GM21526 (cell line): ENCODE measurements around the gene STYXL2.

Experiments
- ATAC-seq: cut with Tn5 transposase; IDR thresholded peaks from one replicate; pipeline ENCODE4 v1.9.1; 2021; ENCODE audit warnings: moderate library complexity; ENCODE audit not compliant: unreplicated experiment, low FRiP score

The STYXL2 gene

GRCh38 chr1:167077128-167077867, 16.6 kb upstream of the STYXL2 start:
- no peak for ATAC-seq

DNA sequence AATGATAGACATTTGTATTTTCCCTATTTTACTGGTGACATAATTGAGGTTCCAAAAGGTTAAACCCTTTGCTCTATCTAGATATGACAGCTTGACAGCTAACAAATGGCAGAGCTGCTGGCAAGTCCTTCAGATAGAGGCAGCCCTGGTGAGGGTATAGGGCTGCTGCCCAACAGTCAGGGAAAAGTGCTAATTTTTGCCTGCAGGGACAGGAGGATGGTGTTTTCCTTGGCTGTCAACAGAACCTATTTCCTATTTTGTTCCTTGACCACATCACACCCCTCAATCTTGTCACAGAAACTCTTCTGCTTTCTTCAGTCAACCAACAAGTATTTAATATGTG, 16.0 kb upstream of the STYXL2 start:
- ATAC-seq, result no peak

DNA sequence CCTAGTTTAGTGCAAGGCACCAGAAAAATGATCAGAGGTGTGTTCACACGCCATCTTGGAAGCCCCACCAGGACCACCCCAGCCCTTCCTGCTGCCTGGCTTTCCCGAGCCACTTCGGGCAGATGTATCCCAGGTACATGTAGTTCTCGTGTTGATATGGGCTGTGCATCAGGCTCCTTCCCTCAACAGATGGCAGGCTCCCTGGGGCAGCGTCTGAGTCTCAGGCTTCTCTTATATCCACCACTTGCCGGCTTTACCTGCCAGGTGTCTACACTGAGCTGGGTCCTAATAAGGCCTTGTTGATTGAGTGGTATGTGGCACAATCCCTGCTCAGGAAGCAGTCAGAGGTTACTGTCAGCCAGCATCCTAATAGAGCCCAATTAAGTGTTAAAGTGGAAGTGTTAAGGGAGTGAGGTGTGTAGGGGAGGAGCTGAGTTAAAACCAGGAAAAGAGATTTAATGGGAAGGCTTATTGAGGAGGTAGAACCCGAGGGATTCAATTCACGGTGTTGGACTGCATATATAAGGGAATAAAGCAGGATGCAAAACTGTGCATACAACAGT, 12.2 kb upstream of the STYXL2 start:
- ATAC-seq, result no peak

DNA sequence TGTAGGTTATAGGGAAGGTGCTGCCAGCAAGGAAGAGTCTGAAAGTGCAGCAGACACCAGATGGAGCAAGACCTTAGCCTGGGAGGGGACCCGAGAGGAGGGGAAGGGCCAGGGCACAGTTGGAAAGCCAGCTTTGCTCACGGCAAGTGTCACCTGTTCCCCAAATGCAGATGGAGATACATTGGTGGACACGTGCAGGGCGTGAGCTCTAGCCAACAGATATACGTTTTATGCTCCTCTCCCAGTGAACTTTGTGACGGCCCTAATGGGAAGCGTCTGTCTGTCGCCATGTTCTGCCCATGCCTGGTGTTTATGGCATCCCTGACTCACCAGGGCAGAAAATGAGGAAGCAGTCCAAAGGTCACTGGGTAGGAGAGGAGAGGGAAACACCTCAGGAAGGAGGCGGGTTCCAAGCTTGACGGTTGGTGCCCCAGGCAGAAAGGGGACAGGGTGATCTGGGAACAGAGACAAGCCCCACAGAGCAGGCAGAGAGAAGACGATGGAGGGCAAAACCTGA, 11.3 kb upstream of the STYXL2 start:
- no peak for ATAC-seq

DNA sequence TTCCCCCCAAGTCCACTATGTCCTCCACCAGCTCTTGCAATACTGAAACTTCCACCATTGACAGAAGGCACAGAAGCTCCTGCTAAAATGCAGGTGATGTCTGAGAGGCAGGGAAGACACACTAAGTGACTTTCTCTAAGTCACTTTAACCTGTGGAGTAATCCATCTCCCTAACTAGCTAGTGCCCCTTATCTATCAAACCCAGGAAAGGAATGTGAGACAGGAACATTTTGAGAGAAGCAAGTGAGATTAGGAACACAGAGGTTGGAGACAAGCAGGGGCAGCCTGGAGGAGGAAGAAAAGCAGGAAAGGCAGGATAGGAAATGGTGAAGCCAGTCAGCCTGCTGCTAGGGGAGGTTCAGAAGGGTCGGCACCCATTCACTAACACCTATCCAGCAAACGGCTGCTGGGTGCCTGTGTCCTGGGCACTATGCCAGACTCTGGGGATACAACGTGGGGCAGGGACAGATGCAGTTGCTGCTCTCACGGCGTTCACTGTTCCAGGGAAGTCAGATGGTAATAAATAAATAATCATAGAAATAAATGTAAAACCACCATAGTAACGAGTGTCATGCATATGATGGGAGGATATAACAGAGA, 10.7 kb upstream of the STYXL2 start:
- no peak for ATAC-seq

DNA sequence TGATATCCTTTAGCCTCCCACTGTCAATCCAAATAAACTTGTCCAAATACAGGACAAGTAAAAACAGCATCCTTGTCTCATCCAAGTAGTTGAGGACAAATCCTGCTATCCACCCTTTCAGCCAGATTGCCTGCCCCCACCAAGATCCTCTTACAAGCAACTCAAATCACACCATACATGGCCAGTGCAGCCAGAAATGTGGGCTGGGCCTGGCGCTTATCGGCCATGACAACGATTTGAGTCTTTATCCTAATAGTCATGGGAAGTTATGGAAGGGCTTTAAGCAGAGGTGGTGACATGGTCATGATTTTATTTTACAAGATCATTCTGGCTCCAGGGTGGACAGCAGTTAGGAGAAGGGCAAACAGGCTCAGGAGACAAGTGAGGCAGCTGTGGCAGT, 10.0 kb upstream of the STYXL2 start:
- no peak for ATAC-seq

DNA sequence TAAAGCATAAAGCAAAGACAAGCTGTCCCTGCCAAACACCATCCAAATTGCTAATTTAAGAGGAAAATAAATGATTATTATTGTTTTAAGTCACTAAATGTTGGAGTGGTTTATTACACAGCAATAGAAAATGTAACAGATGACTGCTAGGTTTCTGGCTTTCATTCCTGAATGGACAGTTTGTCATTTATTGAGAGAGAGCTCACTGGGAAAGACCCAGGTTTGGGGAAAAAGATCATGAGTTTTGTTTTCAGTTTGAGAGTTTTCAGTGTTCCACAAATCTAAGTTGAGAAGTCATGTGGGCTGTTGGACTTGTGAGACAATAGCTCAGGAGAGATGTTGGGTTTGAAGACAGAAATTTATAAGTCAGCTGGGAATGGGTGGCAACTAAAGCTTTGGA, 9.1 kb upstream of the STYXL2 start:
- no peak for ATAC-seq

GRCh38 chr1:167086033-167086432, 7.8 kb upstream of the STYXL2 start:
- no peak for ATAC-seq

DNA sequence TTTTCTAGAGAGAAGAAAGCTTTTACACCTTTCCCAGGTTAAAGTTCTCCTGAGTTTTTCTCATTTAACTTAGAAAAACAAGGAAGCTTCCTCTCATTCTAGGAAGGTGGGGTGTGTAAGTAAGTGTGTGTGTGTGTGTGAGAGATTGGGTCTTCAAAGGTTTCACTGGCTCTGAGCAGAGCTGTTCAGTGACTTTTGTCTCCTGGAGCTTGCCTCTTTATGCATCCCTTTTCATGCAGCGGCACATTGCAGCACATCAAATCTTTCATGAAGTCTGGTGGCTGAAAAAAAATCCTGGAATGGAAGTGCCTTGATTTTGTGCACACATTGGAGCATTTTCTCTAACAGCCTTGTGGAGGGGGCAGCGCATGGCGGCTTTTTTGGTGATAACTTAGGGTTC, 7.1 kb upstream of the STYXL2 start:
- ATAC-seq, result no peak

GRCh38 chr1:167088746-167089417, 5.0 kb upstream of the STYXL2 start:
- no peak for ATAC-seq

GRCh38 chr1:167089939-167090313, 3.9 kb upstream of the STYXL2 start:
- ATAC-seq, result no peak

DNA sequence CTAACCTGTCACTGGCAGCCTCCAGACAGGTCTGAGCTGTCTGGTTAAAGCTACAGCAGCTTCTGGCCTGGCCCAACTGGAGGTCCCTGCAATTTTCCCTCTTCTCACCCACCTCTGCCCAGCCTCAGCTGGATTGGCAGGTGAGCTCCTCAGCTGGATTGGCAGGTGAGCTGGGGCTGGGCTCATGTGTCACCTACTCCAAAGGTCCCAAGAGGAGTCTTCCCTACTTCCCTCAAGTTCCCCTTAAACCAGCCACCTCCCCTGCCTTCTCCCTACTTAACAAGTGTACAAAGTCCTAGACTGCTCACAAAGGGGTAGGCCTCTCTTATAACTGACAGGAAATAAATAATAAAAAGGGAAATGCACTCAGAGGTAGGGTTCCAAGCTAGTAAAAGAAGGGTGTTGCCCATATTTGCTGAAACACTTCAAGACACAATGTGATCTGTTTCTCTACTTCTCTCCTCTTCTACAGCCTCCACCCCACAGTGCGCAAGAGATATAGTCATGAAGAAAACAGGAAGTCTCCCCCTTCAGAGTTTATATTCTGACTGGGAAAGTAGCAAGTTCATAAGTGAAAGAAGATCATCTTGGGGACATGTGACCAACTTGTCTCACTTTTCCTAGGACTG, 3.4 kb upstream of the STYXL2 start, which contains the start of gene GPA33:
GPA33 (minus strand) TSS at position 64 of the 629 bp plus-strand sequence. CDS start 90 bp downstream, outside the sequence.
- ATAC-seq, result no peak

DNA sequence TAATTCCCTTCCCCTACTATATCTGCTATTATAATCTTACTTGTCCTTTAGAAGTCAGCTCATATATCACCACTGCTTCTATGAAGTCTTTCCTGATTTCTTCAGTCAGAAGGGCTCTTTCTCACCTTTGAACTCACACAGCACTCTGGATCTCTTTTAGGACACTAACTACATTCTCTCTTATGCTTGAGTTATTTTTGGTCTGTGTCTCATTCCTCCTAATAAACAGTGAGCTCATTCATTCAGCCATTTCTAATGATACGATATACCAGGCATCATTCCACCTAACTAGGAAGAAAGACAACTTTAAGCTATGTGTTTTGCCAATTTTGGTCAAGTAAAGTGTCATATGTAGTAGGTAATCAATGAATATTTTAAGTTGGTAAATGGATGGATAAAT, 1.2 kb upstream of the STYXL2 start:
- ATAC-seq, result no peak

DNA sequence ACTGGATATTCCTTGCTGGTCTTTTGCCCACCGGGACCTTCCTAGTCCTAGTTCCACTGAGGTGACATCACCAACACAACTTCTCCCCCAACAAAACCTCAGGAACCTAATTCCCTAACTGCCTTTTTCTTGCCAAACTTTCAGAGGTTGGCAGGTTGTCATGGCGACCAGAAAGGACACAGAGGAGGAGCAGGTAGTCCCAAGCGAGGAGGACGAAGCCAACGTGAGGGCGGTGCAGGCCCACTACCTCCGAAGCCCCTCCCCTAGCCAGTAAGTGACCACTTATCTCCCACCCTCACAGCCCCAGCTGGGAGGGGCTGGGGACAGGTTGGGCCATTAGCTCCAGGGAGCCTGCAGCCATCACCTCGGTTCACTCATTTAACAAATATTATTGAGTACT, 815 bp downstream of the STYXL2 start:
- no peak for ATAC-seq

DNA sequence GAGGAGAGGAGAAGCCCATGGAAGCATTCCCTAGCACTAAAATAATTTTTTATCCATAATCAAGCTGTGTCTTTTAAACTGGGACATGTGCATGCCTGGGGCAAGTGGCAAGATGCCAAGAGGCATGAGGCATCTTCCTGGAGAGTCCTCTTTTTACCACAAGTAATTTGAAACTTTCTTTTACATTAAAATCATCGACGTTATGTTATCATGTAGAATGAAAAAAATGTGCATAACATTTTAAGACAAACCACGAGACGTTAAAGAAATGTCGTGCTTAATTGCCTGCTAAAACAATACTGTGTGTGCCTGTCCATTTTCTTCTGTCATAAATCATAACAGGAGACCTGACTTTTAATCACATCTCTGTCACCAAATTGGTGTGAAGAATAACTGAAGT, 1.5 kb downstream of the STYXL2 start:
- ATAC-seq, result no peak

- ATAC-seq, result no peak
Measured at GRCh38 chr1:167099851-167100250, 6.0 kb downstream of the STYXL2 start.

DNA sequence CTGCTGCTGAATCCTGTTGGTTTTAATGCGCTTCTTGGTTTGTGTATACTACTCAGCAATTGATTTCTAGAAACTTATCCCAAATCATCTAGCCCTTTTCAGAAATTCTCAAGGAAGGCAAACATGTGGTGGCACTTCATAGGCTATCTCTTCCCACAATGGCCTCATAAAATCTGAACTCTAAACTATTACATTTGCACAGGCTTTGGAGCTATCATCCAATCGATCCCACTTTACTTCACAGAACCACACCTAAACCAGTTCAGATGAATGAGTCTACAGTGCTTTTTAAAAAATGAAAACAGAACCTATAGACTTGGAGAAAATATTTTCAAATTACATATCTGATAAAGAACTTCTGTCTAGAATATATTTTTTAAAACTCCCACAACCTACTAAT, 6.9 kb downstream of the STYXL2 start:
- ATAC-seq, result no peak

GRCh38 chr1:167101754-167102153, 7.9 kb downstream of the STYXL2 start:
- ATAC-seq, result no peak

DNA sequence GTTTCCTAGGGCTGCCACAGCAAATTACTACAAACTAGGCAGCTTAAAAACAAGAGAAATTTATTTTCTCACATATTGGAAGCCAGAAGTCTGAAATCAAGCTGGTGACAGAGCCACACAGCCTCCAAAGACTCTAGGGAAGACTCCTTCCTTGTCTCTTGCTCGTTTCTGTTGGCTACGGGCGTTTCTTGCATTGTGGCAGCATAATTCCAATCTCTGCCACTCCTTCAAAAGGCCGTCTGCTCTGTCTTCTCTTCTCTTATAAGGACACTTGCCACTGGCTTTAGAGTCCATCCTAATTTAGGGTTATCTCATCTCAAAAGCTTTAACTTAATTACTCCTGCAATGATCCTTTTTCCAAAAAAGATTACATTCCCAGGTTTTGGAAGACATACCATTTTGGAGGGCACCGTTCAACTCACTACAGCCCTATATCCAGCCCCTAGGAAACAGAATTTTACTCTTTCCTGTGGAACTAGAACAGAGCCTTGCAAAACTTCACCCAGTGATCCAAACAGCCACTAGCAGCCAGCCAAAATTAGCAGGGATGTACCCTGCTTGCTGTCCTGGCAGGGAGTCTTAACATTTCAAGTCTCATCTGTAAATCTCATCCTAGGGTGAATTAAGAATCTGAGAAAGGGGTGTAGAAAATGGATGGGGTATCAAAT, 9.2 kb downstream of the STYXL2 start:
- no peak for ATAC-seq

DNA sequence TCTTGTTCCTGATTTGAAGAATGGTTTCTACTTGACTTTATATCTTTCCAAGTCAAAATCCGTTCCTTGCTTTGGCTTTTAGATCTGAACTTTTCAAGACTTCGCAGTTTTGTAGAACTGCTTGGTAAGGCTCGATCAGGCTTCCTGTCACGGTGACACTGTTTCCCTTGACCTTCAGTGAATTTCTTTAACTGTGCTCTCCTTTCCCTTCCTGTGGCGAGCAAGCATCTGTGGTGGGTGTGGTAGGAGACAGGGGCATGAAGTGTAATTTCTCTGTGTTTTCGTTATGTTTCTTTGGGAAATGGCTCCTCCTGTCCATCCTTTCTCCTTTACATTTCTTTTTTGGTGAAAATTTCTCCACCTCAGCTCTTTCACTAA, 10.4 kb downstream of the STYXL2 start:
- no peak for ATAC-seq
